Lung (tissue), 12 donors: ENCODE data around the gene ZFR. TPM values are rescaled to one million over a fixed set of nuclear protein-coding genes. Genes with fewer than 3 reads are reported as not detected.

Experiments used
- ATAC-seq: fragments of 200-7000 bp; cut with Tn5 transposase; one replicate; pipeline ENCODE4 v1.9.1; 2020; ENCODE audit warnings: moderate number of reproducible peaks; ENCODE audit not compliant: insufficient read depth, low FRiP score
- DNase-seq, 3 donors: peaks; one replicate each; pipeline ENCODE4 v3.0.0-alpha.2; 2013 to 2017
- H3K27ac ChIP-seq, 2 donors: one replicate each; pipeline ENCODE4 v1.5.1; 2013; ENCODE audit warnings: mild to moderate bottlenecking in 2 of 2, moderate library complexity in 2 of 2, control low read depth in 1 of 2, inconsistent platforms in 1 of 2, low read depth in 1 of 2, low read length in 1 of 2
- H3K27me3 ChIP-seq, 3 donors: one replicate each; pipeline ENCODE4 v1.5.1; 2013; ENCODE audit warnings: low read length in 2 of 3; ENCODE audit not compliant: control insufficient read depth in 3 of 3, insufficient read depth in 3 of 3
- H3K36me3 ChIP-seq, 4 donors: one replicate each; pipeline ENCODE4 v1.5.1; 2013; ENCODE audit warnings: low read length in 4 of 4, mild to moderate bottlenecking in 1 of 4, moderate library complexity in 1 of 4; ENCODE audit not compliant: control insufficient read depth in 4 of 4, insufficient read depth in 4 of 4
- H3K4me1 ChIP-seq, 5 donors: one replicate each; pipeline ENCODE4 v1.5.1; 2013; ENCODE audit warnings: low read length in 5 of 5, mild to moderate bottlenecking in 2 of 5, moderate library complexity in 1 of 5; ENCODE audit not compliant: control insufficient read depth in 5 of 5, insufficient read depth in 5 of 5
- H3K4me3 ChIP-seq: one replicate; pipeline ENCODE4 v1.5.1; 2013; ENCODE audit warnings: mild to moderate bottlenecking, control low read depth, moderate library complexity
- H3K9ac ChIP-seq, 2 donors: one replicate each; pipeline ENCODE4 v1.5.1; 2013; ENCODE audit warnings: low read length in 2 of 2, control low read depth in 1 of 2; ENCODE audit not compliant: insufficient read depth in 1 of 2
- H3K9me3 ChIP-seq, 4 donors: one replicate each; pipeline ENCODE4 v1.5.1; 2013; ENCODE audit warnings: low read length in 3 of 4, mild to moderate bottlenecking in 1 of 4, moderate library complexity in 1 of 4; ENCODE audit not compliant: control insufficient read depth in 4 of 4, insufficient read depth in 3 of 4
- CTCF ChIP-seq: IDR thresholded peaks from 2 replicates; pipeline ENCODE4 v1.5.1; 2012; ENCODE audit warnings: mild to moderate bottlenecking; ENCODE audit errors: control extremely low read depth, extremely low read depth
- WGBS, 2 donors: extraction: QIAGEN DNeasy Blood & Tissue Kit; methylation state at CpG; one replicate each; pipeline ENCODE4 v1.1.7; 2013; 5-methylcytosine and 5-hydroxymethylcytosine counted together
- polyA plus RNA-seq, 2 donors: library from polyadenylated mRNA; stranded (reverse); fragments of 200-250 nt; gene quantifications; one replicate each; pipeline ENCODE4 v1.2.1, GENCODE V29; 2013
- total RNA-seq, 2 donors: library from RNA; depleted of rRNA in 1 of 2; stranded (reverse); fragments of >200 nt in 1 of 2; gene quantifications; one replicate each; pipeline ENCODE4 v1.2.1, GENCODE V29; 2014 to 2021
- donor health status: control.
- donor health status: control.
- donor health status: Bipolar disorder and iron deficiency.
- donor health status: healthy.
- donor health status: DM: yes; HTN: yes; CAD: no.

ZFR gene
- total and polyA plus RNA-seq, 4 donors, result 23.0 to 91.8 (median 37.9) TPM

- no peak overlapping the region for H3K4me3 ChIP-seq
- ATAC-seq, result no peak
Measured at GRCh38 chr5:32473072-32473471, 28.5 kb upstream of the ZFR start.

GRCh38 chr5:32471784-32472183 lies 27.2 kb upstream of the ZFR start:
- H3K9ac ChIP-seq, result no peak overlapping the region
- no peaks in the 10 kb centered on the region for H3K4me1 ChIP-seq
- H3K4me3 ChIP-seq, result no peak overlapping the region
- WGBS, 2 donors, result 95 to 96% methylated on average over 2 of the region's 2 CpGs
- no peaks in the 10 kb centered on the region for H3K36me3 ChIP-seq
- H3K9me3 ChIP-seq, result no peaks in the 10 kb centered on the region
- no peak overlapping the region for H3K27ac ChIP-seq
- no peaks in the 10 kb centered on the region for H3K27me3 ChIP-seq
- ATAC-seq (no peak), DNase-seq (peak in 1 of 3 donors; percentile 9)
- no peak for TF ChIP-seq CTCF

More at GRCh38 chr5:32473072-32473471, 28.5 kb upstream of the ZFR start:
- no peaks in the 10 kb centered on the region for H3K4me1 ChIP-seq
- no peak for DNase-seq
- H3K9me3 ChIP-seq, result no peaks in the 10 kb centered on the region
- no peaks in the 10 kb centered on the region for H3K27me3 ChIP-seq
- TF ChIP-seq CTCF, result no peak
- 88 to 95% methylated on average over 7 of the region's 7 CpGs for WGBS, 2 donors
- H3K27ac ChIP-seq, result no peak overlapping the region
- H3K36me3 ChIP-seq, result no peaks in the 10 kb centered on the region
- no peak overlapping the region for H3K9ac ChIP-seq

- WGBS, 2 donors, result 82 to 94% methylated on average over 2 of the region's 2 CpGs
Measured at GRCh38 chr5:32465076-32465475, 20.5 kb upstream of the ZFR start.

More at GRCh38 chr5:32465076-32465475, 20.5 kb upstream of the ZFR start:
- Histone ChIP-seq H3K27me3 (no peaks in the 10 kb centered on the region), H3K9me3 (no peaks in the 10 kb centered on the region), H3K27ac (no peak overlapping the region), H3K4me3 (no peak overlapping the region), H3K36me3 (no peaks in the 10 kb centered on the region), H3K4me1 (no peaks in the 10 kb centered on the region), H3K9ac (no peak overlapping the region)
- no peak for TF ChIP-seq CTCF
- ATAC-seq (no peak), DNase-seq (no peak)
